Gastroesophageal sphincter (tissue), 4 donors: Measurements from ENCODE around the gene CEP97. TPM values are rescaled to one million over a fixed set of nuclear protein-coding genes. Genes with fewer than 3 reads are reported as not detected.

Source experiments
- ATAC-seq: fragments of 150-250 bp; one replicate; pipeline ENCODE4 v1.9.1; 2016; ENCODE audit warnings: mild to moderate bottlenecking, moderate library complexity
- H3K27ac ChIP-seq, 4 donors: fragments of 200-600 bp; sonication (generic) in 3 of 4; 1 replicate in 3 of 4; 2 replicates in 1 of 4; pipeline ENCODE4 v1.5.1; 2016 to 2019
- H3K27me3 ChIP-seq: fragments of 200-600 bp; sonication (generic); one replicate; pipeline ENCODE4 v1.5.1; 2019
- H3K36me3 ChIP-seq, 2 donors: fragments of 200-600 bp; sonication (generic); one replicate each; pipeline ENCODE4 v1.5.1; 2019; ENCODE audit warnings: control low read depth in 1 of 2
- H3K4me1 ChIP-seq, 3 donors: fragments of 200-600 bp; sonication (generic); 1 replicate in 2 of 3; 2 replicates in 1 of 3; pipeline ENCODE4 v1.5.1; 2016 to 2019; ENCODE audit warnings: control low read depth in 2 of 3
- H3K4me3 ChIP-seq, 2 donors: fragments of 200-600 bp; sonication (generic); one replicate each; pipeline ENCODE4 v1.5.1; 2019; ENCODE audit warnings: mild to moderate bottlenecking in 1 of 2, moderate library complexity in 1 of 2
- H3K9me3 ChIP-seq, 3 donors: fragments of 200-600 bp; sonication (generic); one replicate each; pipeline ENCODE4 v1.5.1; 2017 to 2019; ENCODE audit warnings: control low read depth in 2 of 3
- EP300 ChIP-seq: sonication (generic); formaldehyde crosslinking; IDR thresholded peaks from one replicate; pipeline ENCODE4 v1.6.1; 2017; ENCODE audit warnings: antibody characterized with exemption, mild to moderate bottlenecking
- POLR2A ChIP-seq, 2 donors: fragments of 450-650 bp; IDR thresholded peaks; one replicate each; pipeline ENCODE4 v1.6.1; 2017; ENCODE audit warnings: antibody characterized with exemption in 2 of 2, mild to moderate bottlenecking in 2 of 2, moderate library complexity in 1 of 2
- POLR2AphosphoS5 ChIP-seq: sonication (generic); formaldehyde crosslinking; IDR thresholded peaks from one replicate; pipeline ENCODE4 v1.6.1; 2017; ENCODE audit warnings: antibody characterized with exemption
- WGBS, 2 donors: methylation state at CpG; one replicate each; pipeline ENCODE4 v1.1.5; 2018; ENCODE audit warnings: low coverage in 1 of 2; 5-methylcytosine and 5-hydroxymethylcytosine counted together
- total RNA-seq, 4 donors: library from RNA; depleted of rRNA; stranded (reverse); fragments of >200 nt; gene quantifications; one replicate each; pipeline ENCODE4 v1.1.0, GENCODE V29; 2016
- TF ChIP-seq, protein P1 (sequence below), 4 experiments: fragments of 200-600 bp in 2 of 4; fragments of 450-650 bp in 2 of 4; sonication (generic) in 1 of 4; IDR thresholded peaks; one replicate each; pipeline ENCODE4 v1.5.1; 2017 to 2019; ENCODE audit warnings: antibody characterized with exemption in 4 of 4, mild to moderate bottlenecking in 2 of 4, moderate library complexity in 2 of 4

CEP97 gene
- total RNA-seq, 4 donors from 2014 or later: 7.8 to 11.4 (median 8.8) TPM

DNA sequence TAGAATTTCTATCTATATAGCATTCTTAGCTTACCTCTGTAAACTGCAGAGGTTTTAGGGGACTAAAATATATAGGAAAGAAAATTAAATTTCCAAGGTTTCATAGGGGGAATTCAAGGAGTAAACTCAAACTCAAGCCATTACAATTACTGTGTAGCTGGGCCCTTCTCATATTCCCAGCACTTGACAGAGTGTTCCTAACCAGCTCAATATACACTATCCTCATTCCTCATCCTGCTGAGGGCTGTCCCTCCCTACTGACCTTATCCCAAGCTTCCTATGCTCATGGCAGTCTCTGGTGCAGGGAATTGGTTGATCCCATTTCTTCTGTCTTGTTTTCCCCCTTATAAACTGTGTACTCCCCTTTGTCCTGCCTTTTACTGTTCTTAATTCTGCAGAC is 88.5 kb downstream of the CEP97 start:
- peaks cover 0 to 57% (median 17%) of the 10 kb centered on the region in 3 donors for H3K4me1 ChIP-seq
- H3K36me3 ChIP-seq: peaks cover 0 to 16% of the 10 kb centered on the region in 2 donors
- ATAC-seq: no peak
- no peaks in the 10 kb centered on the region for H3K27me3 ChIP-seq
- no peak overlapping the region for H3K27ac ChIP-seq
- no peaks in the 10 kb centered on the region for H3K9me3 ChIP-seq
- TF ChIP-seq, protein P1, sequence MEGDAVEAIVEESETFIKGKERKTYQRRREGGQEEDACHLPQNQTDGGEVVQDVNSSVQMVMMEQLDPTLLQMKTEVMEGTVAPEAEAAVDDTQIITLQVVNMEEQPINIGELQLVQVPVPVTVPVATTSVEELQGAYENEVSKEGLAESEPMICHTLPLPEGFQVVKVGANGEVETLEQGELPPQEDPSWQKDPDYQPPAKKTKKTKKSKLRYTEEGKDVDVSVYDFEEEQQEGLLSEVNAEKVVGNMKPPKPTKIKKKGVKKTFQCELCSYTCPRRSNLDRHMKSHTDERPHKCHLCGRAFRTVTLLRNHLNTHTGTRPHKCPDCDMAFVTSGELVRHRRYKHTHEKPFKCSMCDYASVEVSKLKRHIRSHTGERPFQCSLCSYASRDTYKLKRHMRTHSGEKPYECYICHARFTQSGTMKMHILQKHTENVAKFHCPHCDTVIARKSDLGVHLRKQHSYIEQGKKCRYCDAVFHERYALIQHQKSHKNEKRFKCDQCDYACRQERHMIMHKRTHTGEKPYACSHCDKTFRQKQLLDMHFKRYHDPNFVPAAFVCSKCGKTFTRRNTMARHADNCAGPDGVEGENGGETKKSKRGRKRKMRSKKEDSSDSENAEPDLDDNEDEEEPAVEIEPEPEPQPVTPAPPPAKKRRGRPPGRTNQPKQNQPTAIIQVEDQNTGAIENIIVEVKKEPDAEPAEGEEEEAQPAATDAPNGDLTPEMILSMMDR (IDR thresholded peaks at IDR 0.05): no peak
- no peak for TF ChIP-seq POLR2AphosphoS5
- no peak for TF ChIP-seq POLR2A (IDR thresholded peaks at IDR 0.05)
- no peak for TF ChIP-seq EP300
- no peak overlapping the region for H3K4me3 ChIP-seq

DNA sequence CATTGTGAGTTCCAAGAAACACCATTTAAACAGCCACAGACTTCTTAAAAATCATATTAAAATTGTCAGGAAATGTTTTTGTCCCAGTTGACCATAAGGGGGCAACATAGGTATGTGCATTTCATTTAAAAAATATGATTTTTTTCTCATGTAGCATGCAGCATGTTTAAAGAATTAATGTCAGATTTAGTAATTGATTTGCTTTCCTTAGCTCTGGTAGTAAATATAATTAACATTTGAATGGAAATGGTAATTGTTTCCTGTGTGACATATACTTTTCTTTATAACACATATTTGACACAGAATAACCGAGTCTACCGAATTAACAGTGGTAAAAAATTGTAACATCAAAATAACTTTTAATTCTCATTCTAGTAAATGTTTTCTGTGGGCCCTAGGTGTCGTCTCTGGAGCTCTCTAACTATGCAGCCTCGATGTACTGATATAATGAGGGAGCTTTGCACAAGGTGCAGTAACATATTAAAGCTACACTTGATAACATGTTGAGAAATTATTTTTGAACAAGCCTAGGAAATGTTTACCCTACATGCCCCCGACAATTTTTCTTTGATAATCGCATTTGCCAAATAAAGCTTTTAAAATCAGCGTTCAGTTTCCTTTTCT is 89.5 kb downstream of the CEP97 start:
- 27 to 60% methylated on average over 7 of the region's 7 CpGs for whole genome bisulfite sequencing, 2 donors
- H3K36me3 ChIP-seq: peaks cover 0 to 15% of the 10 kb centered on the region in 2 donors

DNA sequence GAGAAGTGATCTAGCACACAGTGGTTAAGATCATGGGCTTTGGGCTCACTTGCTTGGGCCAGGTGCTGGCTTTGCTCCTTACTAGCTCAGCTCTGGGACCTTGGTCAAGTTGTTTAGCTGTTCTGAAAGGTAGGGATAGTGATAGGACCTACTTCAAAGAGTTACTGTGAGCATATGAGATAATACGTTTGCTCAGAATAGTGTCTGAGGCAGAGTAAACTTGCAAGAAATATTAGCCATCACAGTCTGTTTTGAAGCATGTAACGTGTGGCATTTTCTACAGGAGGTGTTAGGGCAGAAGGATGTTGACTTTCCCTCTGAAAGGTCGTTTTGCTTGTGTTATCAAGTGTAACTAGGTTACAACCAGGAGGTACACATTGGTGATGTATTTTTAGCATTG is 90.4 kb downstream of the CEP97 start:
- no peak for ATAC-seq
- TF ChIP-seq EP300: no peak
- TF ChIP-seq, protein P1 (IDR thresholded peaks at IDR 0.05): no peak
- TF ChIP-seq POLR2A (IDR thresholded peaks at IDR 0.05): no peak
- no peak for TF ChIP-seq POLR2AphosphoS5
- Histone ChIP-seq H3K27ac (peak overlapping the region in 1 of 4 donors; percentile 44), H3K4me1 (peaks cover 0 to 46% (median 13%) of the 10 kb centered on the region in 3 donors), H3K36me3 (peaks cover 0 to 17% of the 10 kb centered on the region in 2 donors), H3K27me3 (no peaks in the 10 kb centered on the region), H3K4me3 (no peak overlapping the region), H3K9me3 (no peaks in the 10 kb centered on the region)
- WGBS, 2 donors: 31 to 48% methylated on average over 3 of the region's 3 CpGs

More for the DNA sequence above, 89.5 kb downstream of the CEP97 start:
- Histone ChIP-seq H3K4me1 (peaks cover 0 to 55% (median 17%) of the 10 kb centered on the region in 3 donors), H3K9me3 (no peaks in the 10 kb centered on the region), H3K4me3 (no peak overlapping the region), H3K27ac (no peak overlapping the region), H3K27me3 (no peaks in the 10 kb centered on the region)
- TF ChIP-seq, protein P1 (IDR thresholded peaks at IDR 0.05): peak; percentile 49 to 65 (median 60)
- TF ChIP-seq EP300 (no peak), POLR2AphosphoS5 (no peak)
- ATAC-seq: no peak

DNA sequence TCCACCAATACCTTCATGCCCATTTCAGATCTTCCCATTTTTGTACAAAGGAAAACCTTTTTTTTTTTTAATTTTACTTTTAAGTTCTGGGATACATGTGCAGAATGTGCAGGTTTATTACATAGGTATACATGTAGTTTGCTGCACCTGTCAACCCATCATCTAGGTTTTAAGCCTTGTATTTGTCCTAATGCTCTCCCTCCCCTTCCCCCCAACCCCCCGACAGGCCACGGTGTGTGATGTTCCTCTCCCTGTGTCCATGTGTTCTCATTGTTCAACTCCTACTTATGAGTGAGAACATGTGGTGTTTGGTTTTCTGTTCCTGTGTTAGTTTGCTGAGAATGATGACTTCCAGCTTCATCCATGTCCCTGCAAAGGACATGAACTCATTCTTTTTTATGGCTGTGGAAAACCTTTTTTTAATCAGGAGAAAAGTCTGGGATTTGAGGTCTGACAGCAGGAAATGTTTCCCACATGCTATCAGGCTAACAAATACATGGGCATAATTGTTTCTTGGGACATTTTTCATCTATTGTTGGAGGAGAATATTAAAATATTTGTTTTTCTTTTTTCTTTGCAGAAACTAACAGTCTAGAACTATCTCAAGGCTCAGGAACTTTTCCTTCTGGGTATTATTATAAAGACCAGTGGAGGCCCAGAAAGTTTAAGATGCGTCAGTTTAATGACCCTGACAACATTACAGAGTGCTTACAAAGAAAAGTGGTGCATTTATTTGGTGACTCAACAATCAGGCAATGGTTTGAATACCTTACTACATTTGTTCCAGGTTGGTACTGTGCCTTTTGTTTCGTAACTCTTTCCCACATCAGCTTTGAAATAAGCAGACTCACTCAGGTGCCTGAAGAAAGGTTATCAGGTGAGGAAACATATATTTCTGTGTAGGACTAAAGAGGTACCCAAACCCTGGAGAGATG is 92.1 kb downstream of the CEP97 start:
- WGBS, 2 donors: 56 to 65% methylated on average over 2 to 3 of the region's 4 CpGs
- Histone ChIP-seq H3K27me3 (no peaks in the 10 kb centered on the region), H3K36me3 (peaks cover 0 to 30% of the 10 kb centered on the region in 2 donors), H3K4me1 (peaks cover 0 to 35% (median 10%) of the 10 kb centered on the region in 3 donors), H3K27ac (peak overlapping the region; percentile 21 to 44 (median 24)), H3K4me3 (no peak overlapping the region), H3K9me3 (no peaks in the 10 kb centered on the region)
- TF ChIP-seq POLR2A (IDR thresholded peaks at IDR 0.05): no peak
- TF ChIP-seq, protein P1 (IDR thresholded peaks at IDR 0.05): no peak
- no peak for TF ChIP-seq EP300
- no peak for TF ChIP-seq POLR2AphosphoS5
- ATAC-seq: no peak
